GM21737 (cell line): ENCODE results near the gene RXRA.

Experiments used
- ATAC-seq: cut with Tn5 transposase; IDR thresholded peaks from one replicate; pipeline ENCODE4 v1.9.1; 2021; ENCODE audit warnings: mild to moderate bottlenecking, moderate library complexity; ENCODE audit not compliant: unreplicated experiment

RXRA gene

DNA sequence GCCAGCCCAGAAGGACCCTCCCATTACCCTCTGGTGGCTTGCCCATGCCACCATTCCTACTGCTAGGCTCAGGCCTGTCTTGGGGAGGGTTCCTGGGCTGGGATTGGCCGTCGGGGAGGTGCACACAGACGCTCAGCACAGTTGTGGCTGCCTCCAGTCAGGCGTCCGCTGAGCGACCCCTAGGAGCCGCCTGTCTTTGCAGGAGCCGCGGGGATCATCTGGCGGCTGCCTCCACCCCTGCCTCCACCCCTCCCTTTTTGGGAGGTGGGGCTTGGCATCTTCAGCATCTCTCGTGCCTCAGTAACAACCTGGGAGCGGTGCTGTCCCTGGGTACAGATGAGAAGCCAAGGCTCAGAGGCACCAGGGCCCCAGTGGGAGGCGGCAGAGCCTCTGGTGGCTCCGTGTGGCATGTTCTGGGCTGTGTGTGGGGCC is 39.6 kb downstream of the RXRA start:
- no peak for ATAC-seq

DNA sequence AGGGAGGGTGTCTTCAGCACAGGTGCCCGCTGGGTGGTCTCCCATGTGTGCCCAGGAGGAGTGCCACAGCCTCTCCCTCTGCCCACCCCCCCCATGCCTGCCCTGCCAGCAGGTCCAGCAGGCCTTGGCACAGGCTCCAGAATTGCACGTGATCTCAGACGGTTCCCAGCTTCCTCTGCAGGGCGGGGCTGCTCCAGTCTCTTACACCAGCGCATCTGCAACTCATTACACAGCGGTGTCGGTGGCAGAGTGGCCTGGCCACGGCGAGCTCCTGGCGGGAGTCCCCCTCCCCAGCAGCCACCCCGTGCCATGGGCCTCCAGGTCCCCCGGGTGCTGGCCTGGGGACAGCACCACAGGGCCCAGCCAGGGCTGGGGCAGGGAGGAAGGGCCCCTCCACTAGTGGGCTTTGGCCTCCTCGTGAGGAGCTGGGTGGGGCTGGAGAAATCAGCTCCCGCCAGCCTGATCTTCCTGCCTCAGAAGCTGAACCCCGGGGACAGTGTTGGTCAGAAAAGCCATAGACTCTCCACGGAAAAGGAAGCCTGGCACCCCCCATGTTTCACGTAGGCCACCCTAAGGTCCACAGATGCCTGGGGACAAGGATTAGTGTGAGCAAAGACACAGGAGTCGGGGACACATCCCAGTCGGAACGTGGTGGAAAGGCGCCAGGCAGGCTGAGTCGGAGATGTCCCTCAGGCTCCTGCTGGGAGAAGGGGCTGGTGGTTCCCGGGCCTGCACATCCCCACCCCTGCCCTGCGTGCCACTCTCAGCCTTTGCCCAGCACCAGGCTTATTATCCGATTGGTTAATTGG is 40.2 kb downstream of the RXRA start:
- no peak for ATAC-seq

DNA sequence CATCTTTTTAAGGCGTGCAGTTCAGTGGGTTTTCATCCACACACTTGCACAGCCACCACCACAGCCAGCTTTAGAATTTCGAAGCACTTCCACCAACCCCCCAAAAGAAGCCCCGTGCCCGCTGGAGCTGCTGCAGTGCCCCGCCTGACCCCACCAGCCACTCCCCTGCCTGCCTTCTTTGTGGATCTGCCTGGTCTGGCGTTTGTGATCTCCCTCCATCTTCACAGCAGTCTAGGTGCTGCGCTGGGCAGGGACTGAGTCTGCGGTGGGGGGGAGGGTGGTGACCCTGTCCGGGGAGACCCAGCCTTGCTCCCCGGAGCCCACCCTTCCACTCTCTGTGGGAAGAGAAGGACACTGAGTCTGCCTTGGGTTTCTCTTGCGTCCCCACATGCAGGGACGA is 40.8 kb downstream of the RXRA start:
- no peak for ATAC-seq

DNA sequence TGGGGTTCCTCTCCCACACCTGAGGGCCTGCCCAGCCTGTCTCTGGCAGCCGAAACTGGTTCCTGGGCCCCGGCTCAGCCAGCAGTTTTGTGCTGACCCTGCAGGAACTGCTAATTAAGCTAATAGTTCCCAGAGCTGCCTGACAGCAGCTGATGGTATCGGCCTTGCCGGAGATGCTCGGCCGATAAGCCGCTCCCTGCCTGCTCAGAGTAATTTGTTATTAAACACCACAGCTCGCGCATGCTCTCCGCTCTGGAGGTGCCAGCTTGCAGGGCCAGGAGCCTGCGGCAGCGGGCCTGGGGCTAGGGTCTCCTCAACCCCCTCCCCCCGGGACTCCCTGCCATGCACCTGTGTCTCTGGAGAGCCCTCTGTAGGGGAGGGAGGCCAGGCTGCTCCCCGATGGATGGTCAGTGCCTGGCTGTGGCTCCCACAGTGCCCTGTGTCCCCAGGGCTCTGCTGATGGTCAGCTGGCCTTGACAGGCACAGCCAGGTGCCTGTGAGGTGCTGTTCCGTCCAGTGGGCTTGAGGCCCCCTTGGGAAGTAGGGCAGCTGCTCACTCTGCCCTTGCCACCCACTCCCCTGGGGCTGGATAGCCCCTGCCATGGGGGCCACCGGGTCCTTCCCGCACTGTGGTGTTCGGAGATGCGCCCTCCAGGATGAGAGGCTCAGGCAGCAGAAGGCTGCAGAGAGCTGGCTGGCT is 41.7 kb downstream of the RXRA start:
- no peak for ATAC-seq

DNA sequence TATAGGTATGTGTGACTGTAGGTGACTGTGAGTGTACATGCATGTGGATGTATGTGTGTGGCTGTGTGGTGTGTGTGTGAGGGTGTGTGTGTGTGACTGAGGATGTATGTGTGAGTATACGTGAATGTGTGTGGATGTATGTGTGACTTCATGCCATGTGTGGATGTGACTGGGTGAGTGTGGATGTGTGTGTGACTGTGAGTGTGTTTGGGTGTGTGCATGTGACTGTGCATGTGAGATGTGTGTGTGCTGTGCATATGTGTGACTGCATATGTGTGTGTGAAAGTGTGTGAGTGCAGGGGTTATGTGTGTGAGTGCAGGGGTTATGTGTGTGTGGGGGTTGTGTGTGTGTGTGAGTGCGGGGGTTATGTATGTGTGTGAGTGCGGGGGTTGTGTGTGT is 42.3 kb downstream of the RXRA start:
- no peak for ATAC-seq

DNA sequence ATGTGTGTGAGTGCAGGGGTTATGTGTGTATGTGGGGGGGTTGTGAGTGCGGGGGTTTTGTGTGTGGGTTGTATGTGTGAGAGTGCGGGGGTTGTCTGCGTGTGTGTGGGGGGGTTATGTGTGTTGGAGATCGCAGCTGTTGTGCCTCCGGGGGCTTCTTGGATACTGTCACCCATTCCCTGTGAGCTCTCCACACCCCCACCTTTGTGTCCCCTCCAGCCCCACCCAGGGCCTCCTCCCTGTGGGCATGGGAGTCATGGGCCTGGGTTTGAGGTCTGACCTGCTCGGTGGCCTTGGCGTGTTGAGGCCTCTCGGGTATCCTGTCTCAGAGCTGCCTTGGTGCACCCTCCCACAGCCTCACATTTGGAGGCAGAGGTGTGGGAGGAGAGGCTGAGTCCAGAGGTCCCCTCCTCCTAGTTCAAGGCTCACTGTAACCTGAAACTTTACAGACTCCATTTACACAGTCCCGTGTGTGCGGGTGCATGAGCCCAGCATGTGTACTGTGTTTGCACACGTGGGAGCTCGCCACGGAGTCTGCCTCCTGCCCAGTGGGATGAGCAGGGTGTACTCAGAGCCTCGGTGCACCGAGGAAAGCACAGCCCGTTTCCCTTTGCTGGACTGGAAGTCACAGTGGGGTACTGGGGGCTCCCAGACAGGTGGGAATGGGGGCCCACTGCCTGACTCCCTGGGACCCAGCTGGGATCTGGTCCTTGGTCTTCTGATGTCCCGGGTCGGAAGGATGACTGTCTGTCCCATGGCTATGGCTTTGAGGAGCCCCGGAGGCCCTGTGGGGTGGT is 43.4 kb downstream of the RXRA start:
- no peak for ATAC-seq

DNA sequence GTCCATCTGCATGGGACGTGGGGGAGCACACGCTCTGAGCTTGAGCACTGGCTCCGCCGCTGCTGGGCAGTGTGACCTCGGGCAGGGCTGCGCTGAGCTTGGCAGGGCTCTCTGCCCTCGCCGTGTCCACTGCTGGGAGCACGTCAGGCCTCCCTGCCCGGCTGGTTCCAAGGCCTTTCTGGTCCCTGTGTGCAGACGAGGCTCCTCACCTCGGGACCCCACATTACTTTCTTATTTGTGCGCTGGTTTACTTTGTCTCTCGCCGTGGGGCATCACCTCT is 43.9 kb downstream of the RXRA start:
- no peak for ATAC-seq

DNA sequence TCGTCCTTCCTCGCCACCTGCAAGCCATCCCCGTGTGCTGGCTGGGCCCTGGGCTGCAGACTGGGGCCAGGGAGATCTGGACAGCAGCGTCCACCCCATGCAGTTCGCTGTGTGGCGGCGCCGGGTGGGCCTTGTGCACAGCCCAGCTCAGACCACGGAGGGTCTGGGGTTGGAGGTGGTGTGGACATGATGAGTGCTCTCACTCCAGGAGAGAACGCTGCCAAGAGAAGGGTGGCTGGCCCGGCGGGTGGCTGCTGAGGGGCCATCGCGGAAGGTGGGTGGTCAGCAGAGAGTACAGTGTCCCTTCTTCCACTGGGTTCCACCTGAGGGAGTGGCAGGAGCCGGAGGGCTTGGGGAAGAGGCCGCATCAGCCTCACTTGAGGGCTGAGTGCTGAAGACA is 44.4 kb downstream of the RXRA start:
- no peak for ATAC-seq

DNA sequence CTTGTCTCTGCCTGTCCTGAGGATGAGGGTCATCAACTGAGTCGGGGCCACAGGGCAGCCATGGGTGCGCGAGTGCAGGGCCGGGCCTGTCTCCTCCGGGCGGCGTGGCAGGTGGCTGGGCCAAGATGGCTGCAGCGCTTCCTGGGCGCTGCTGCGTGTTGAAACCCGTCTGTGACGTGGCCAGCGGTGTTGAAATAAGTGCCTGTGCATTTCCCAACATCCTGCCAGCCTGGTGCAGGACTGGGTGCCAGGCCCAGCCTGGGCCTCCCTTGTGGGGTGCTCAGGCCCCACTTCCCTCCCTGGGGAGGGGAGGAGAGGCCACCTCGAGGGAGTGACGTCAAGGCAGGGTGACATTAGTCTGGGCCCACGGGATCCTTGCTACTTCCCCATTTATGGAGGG is 45.5 kb downstream of the RXRA start:
- ATAC-seq: no peak

DNA sequence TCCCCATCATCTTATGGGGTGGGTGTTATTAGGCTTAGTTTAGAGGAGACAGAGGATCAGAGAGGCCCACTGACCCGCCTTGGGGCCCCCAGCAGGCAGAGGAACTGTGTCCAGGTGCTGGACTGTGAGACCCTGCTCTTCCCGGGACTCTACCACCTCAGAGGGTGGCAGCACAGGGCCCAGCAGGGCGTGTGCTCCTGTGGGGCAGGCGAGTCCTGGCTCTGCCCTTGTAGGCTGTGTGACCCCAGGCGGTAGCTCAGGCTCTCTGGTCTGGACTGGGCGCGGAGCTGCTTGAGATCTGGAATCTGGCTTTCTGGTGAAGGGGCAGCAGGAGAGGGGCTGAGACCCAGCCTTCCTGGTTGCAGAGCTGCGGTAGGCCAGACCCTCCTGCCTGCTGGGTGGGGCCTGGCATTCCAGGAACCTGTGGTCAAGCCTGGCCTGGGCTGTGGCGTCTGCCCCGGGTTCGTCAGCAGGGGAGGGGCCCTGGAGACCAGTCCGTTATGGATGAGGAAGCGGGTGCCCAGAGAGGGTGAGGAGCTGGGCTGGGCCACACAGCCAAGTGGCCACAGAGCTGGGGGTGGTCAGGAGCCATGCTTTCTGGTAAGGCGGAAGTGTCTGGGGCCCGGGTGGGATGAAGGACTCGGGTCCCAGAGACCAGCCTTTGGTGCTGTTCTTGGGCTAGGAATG is 46.5 kb downstream of the RXRA start:
- ATAC-seq: no peak

DNA sequence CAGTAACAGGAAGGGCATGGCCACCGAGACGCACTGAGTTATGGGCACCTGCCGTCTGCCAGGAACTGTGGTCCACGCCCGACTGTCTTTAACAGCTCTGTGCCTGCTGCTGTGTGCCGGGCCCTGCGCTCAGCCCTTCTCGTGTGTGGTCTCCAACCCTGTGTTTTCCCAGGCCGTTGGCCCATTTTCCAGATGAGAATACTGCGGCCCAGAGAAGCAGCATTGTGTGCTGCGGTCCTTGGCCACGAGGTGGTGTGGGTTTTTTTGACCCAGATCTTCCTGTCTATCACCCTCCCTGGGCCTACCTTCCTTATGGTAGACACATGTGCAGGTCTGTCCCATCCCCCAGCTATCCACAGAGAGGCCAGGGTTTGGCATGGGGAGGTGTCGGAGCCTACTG is 47.0 kb downstream of the RXRA start:
- no peak for ATAC-seq

DNA sequence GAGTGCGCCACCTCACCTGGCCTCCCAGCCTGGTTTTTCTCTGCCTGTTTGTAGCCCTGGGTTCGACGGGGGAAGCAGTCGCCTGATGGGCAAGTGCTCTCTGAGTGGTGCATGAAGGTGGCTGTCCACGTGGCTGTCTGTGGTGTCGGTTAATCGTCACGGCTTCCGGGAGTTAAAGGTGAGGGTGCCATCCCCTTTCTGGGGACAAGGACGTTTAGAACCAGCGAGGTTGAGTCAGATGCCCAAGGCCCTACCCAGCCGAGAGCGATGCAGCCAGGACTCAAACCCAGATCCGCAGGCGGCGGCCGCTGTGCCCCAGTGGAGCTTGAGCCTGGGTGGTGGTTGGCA is 47.7 kb downstream of the RXRA start:
- no peak for ATAC-seq

DNA sequence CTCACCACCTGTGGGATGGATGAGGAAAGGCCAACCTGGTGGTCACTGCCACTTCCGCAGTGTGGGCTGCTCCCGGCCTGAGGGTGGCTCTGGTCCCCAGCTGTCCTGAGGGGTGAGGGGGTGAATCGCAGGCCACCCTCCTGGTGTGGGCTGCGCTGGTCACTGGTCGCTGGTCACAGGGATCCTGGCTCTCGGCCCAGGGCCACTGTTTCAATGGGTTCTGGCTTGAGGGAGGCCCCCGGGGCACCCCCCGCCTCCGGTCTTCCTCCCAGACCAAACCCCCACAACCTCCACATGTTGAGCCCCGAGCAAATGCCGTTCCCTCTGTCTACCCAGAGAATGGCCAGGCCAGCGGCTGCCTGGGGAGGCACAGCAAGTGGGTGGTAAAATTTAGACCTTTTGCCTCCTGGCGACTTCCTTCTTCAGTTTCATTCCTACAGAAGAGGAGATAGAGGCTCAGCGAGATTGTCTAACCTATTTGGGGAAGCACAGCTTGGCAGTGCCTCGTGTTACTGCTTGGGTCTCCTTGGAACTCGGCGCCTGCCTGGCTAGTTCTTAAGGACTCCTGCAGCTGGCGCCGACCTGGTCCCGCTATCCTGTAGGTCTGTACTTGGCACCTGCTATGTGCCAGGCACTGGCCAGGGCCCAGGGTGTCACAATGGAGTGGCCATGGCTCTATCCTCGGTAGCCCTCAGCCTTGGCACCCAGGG is 48.2 kb downstream of the RXRA start:
- ATAC-seq: no peak

DNA sequence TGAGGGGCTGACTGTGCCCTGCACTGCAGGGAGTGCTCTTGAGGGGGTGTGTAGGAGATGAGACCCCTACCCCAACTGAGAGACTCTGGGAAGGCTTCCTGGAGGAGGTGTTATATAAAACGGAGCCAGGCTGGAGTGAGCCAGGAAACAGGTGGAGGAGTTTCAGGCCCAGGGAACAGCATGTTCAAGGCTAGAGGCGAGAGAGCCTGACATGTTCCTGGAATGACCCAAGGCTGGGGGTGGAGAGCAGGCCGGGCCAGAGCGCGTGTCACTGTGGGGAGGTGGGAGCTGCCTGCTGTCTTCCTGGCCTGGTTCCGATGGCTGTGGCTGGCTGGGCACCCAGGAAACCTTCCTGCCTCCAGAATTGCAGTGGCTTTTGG is 48.7 kb downstream of the RXRA start:
- ATAC-seq: no peak

DNA sequence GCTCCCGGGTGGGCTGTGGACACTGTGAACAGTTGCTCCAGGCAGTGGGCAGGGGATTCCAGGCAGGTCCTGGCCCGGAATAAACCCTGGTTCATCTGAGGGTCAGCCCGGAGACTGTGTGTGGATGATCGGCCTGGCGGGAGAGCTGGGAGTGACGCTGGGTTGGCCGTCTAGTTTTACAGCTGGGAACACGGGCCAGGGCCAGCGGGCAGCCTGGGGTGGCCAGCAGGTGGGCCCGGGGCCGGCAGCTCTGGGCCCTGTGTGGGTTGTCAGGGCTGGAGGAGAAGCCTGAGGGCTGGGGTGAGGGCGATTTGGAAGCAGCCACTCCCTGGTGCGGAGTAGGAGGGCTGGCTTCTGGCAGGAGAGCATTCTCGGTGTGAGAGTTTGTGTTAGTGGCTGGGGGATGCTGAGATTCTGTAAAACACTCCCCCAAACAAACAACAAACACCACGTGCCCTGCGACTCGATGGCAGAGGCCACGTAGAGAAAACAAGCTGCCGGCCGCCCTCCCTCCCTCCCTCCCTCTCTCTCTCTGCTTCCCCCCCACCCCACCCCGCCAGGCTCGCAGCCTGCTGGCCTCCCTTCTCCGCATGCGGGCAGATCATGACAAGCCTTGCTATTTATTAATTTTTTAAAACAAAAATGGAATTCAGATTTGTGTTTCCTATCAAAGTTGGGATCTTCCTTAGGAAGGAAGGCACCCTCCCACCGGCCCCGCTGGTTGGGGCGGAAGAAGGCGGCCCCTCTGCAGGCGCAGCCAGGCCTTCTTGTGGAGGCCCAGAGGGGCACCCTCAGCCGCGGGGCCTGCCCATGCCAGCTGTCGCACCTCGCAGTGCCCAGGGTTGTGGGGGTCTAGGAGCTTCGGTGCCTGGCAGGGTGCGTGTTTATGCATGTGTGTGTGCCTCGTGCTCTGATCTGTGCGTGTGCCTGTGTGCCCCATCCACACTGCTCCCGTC is 49.5 kb downstream of the RXRA start:
- ATAC-seq: no peak

DNA sequence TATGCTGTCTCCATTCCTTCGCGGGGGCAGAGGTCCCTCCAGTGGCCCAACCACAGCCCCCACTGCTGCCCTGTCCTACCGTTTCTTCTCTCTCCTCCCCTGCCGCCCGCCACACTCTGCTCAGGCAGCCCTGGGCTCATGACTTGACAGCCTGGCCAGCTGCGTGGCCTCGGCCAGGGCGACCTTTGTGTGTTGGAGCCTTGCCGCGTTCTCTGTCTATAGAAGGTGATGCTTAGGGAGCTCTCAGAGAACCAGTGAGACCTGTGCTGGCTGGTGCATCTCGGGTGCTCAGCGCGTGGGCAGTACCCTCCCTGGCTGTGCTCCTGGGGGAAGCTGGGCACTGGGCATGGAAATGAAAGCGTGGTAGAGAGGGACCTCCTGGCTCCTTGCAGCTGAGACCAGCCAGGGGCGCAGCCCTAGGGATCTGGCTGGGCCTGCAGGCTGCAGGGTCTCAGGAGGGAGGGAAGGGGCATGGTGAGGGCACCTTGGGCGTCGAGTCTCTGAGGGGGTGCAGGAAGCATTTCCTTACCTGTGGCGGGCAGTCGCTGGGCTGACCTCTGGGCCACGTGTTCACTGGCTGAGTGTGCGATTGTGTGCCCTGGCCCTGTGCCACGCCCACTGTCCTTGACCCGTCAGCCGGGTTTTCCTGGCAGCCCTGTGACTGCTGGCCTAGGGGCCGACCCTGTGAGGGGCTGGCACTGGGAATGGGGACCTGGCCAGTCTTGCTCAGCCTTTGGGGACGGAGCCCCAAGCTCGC is 50.3 kb downstream of the RXRA start:
- ATAC-seq: no peak

DNA sequence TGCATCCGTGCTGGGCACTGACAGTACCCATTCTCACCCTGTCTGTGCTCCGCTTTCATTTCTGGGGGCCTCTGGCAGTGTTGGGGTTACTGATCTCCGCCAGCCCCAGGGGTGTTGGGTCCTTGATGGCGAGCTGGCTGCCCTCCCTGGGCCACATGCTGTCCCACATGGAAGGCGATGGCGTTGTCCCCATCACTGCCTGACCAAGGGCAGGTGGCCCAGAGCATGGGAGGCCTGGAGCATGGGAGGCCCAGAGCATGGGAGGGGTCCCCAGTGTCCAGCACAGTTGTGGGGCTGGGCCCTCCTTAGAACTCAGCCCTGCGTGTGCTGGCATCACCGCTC is 50.9 kb downstream of the RXRA start:
- no peak for ATAC-seq

DNA sequence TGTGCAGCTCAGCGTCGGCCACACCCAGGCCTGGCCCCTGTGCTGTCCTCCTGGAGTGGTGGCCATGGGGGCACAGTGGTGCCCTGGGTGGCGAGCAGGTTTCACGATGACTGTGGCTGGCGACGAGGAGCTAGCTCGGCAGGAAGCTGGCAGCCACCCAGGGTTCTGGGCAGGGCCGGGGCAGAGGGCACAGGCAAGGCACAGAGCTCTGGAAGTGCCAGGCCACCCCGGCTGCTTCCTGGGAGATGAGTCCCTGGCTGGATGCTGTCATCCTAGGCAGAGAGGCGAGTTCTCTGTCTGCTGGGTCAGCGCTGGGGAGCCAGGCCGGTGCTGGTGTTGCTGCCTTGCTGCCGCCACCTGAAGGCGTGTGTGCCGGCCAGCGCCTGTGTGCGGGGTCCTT is 51.7 kb downstream of the RXRA start:
- no peak for ATAC-seq

DNA sequence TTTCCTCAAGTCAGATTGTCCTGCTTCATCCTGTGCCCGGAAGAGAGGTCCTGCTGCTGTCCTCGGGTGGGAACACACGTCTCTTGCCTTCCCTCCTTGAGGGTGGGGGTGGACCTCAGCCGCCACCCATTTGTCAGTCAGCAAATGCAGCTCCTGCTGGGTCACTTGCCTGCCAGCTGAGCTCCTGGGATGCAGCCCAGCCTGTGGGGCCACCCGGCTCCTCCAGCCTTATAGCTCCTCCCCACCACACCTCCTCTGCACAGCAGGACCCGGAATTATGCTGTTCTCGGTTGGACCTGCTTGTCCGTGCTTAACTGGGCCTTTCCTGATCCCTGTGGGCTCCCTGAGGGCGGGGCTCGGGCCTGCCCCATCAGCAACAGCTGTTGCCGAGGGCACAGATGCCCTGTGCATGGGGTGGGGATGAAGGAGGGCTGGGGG is 52.7 kb downstream of the RXRA start:
- no peak for ATAC-seq
